SJSA1 (cell line): ENCODE measurements around the gene NR2E3. TPM values are rescaled to one million over a fixed set of nuclear protein-coding genes. Genes with fewer than 3 reads are reported as not detected.

Experiments
- DNase-seq, 2 experiments: peaks; one replicate each; pipeline ENCODE4 v3.0.0-alpha.2; 2015 to 2020; ENCODE audit warnings: low spot score in 2 of 2, low read depth in 1 of 2
- H3K27ac ChIP-seq: fragments of 250-450 bp; sonication (Bioruptor Pico); 2 replicates; pipeline ENCODE4 v1.5.1; 2020; ENCODE audit warnings: mild to moderate bottlenecking, moderate library complexity
- H3K27me3 ChIP-seq: fragments of 250-450 bp; sonication (Bioruptor Pico); replicated peaks from 2 replicates; pipeline ENCODE4 v1.5.1; 2020; ENCODE audit warnings: mild to moderate bottlenecking, moderate library complexity
- H3K36me3 ChIP-seq: fragments of 250-450 bp; sonication (Bioruptor Pico); 2 replicates; pipeline ENCODE4 v1.5.1; 2020; ENCODE audit warnings: mild to moderate bottlenecking
- H3K4me1 ChIP-seq: fragments of 250-450 bp; sonication (Bioruptor Pico); replicated peaks from 2 replicates; pipeline ENCODE4 v1.6.1; 2021; ENCODE audit warnings: mild to moderate bottlenecking
- H3K4me3 ChIP-seq: fragments of 250-450 bp; sonication (Bioruptor Pico); 2 replicates; pipeline ENCODE4 v1.5.1; 2020; ENCODE audit warnings: mild to moderate bottlenecking
- H3K9me3 ChIP-seq: fragments of 250-450 bp; sonication (Bioruptor Pico); replicated peaks from 2 replicates; pipeline ENCODE4 v1.5.1; 2020; ENCODE audit warnings: mild to moderate bottlenecking
- total RNA-seq: library from RNA; depleted of rRNA; stranded (reverse); fragments of >200 nt; shearing (Covaris generic); gene quantifications from 2 replicates; pipeline ENCODE4 v1.2.3, GENCODE V29; 2014

NR2E3 gene
- total RNA-seq, 1 experiment from 2014 or later: not detected

GRCh38 chr15:71802770-71803169, 7.6 kb upstream of the NR2E3 start:
- no peak for DNase-seq
- H3K9me3 ChIP-seq: no peaks in the 10 kb centered on the region
- H3K36me3 ChIP-seq: no peaks in the 10 kb centered on the region
- no peak overlapping the region for H3K4me3 ChIP-seq
- peaks cover 19% of the 10 kb centered on the region for H3K4me1 ChIP-seq
- H3K27ac ChIP-seq: no peak overlapping the region
- H3K27me3 ChIP-seq: no peaks in the 10 kb centered on the region

DNA sequence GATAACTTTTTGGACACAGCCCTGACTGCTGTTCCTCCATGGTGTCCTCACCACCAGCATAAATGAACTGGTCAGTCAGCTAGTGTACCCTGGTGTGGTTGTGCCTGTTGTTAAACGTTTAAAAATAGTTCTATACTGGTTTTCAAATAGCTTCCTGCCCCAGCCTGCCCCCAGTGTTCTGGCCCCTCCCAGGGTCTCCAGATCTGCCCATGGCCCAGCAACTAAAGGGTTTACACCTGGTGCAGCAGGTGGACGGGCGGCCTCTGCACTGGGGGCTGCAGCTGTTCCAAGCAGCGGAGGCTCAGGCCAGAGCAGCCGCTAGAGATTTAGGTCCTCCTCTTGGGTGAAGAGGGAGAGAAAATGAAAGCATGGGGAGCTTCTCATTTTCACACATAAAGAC, 6.1 kb upstream of the NR2E3 start:
- no peak for DNase-seq
- Histone ChIP-seq H3K4me1 (peaks cover 26% of the 10 kb centered on the region), H3K9me3 (no peaks in the 10 kb centered on the region), H3K36me3 (no peaks in the 10 kb centered on the region), H3K27me3 (no peaks in the 10 kb centered on the region), H3K4me3 (no peak overlapping the region), H3K27ac (no peak overlapping the region)

DNA sequence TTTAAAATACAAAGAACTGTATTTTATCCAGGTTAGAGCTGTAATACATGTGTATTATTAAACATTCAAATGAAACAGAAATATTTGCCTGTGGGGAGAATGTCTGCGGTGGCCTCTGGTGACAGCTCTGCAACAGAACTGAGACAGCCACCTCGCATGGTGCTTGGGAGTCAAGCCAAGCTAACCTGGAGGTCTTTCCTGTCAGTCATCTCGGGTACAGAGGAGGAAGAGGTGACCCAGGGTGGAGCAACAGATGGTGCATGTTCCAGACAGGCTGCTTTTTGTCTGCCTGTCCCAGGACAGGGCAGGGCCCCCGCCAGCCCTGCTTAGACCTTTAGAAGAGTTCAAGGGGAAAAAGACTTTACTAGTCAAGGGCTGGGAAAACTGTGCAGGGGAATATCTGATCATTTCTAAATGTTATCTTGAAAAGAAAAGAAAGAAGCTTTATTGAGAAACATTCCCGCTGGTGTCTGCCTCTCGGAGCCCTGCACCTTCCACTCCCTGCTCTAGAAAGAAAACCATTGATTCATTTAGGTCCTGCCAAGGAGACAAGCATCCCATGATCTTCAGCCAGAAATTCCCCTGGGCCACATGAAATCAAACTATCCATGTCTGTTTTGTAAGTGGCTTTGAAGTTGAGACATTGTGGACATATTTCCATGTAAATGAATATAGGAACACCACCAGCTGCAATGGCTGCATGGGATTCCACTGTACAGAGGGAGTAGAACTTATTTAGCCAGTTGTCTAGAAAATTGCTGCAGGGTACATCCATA, 5.5 kb upstream of the NR2E3 start:
- no peak for DNase-seq
- no peaks in the 10 kb centered on the region for H3K36me3 ChIP-seq
- peaks cover 26% of the 10 kb centered on the region for H3K4me1 ChIP-seq
- no peak overlapping the region for H3K4me3 ChIP-seq
- no peaks in the 10 kb centered on the region for H3K27me3 ChIP-seq
- H3K27ac ChIP-seq: no peak overlapping the region
- no peaks in the 10 kb centered on the region for H3K9me3 ChIP-seq

GRCh38 chr15:71806452-71806931, 3.9 kb upstream of the NR2E3 start:
- Histone ChIP-seq H3K36me3 (no peaks in the 10 kb centered on the region), H3K9me3 (no peaks in the 10 kb centered on the region), H3K4me1 (peaks cover 26% of the 10 kb centered on the region), H3K27ac (no peak overlapping the region), H3K27me3 (no peaks in the 10 kb centered on the region), H3K4me3 (no peak overlapping the region)
- DNase-seq: peak in 1 of 2 experiments; percentile 31

- H3K27me3 ChIP-seq: no peaks in the 10 kb centered on the region
- H3K36me3 ChIP-seq: no peaks in the 10 kb centered on the region
- H3K27ac ChIP-seq: no peak overlapping the region
- no peak for DNase-seq
- no peaks in the 10 kb centered on the region for H3K9me3 ChIP-seq
- H3K4me1 ChIP-seq: peaks cover 26% of the 10 kb centered on the region
- no peak overlapping the region for H3K4me3 ChIP-seq
These were observed 3.2 kb upstream of the NR2E3 start for GRCh38 chr15:71807125-71807629.

GRCh38 chr15:71807691-71808091, 2.7 kb upstream of the NR2E3 start:
- DNase-seq: peak in 1 of 2 experiments; percentile 14
- Histone ChIP-seq H3K27me3 (no peaks in the 10 kb centered on the region), H3K27ac (no peak overlapping the region), H3K4me1 (peaks cover 26% of the 10 kb centered on the region), H3K4me3 (no peak overlapping the region), H3K9me3 (no peaks in the 10 kb centered on the region), H3K36me3 (no peaks in the 10 kb centered on the region)

DNA sequence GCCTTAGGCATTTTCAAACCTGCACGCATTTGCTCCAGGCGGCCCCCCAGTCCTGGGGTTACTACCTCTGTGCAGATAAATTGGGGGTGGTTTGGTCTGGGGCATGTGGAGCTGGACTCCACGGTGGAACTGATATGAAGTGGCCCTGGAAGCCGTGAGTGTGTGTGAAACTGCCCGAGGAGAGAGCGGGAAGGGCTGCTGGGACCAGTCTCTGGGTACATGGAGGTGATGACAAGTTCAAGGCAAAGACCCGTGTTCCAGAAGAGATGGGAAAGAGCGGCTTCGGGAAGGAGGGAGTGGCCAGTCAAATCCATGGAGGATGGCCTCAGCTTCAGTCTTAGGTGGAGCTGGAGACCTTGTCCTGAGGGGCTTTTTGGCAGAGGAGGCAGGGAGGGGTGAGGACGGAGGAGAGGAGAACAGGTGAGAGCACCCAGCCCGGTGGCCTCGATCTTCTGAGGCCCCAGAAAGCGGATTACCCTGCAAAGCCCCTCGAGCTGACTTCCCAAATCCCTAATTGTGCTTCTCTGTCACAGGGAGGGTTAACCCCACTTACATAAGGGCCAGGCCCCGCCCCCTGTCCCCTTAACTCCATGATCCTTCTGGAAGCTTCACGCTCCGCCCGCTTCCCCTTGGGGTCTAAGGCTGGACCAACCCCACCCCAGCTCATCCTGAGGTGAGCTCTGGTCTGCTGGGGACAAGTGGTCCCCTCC, 1.9 kb upstream of the NR2E3 start:
- DNase-seq: peak in 1 of 2 experiments; percentile 22
- no peak overlapping the region for H3K27ac ChIP-seq
- H3K36me3 ChIP-seq: no peaks in the 10 kb centered on the region
- H3K9me3 ChIP-seq: no peaks in the 10 kb centered on the region
- no peak overlapping the region for H3K4me3 ChIP-seq
- H3K27me3 ChIP-seq: no peaks in the 10 kb centered on the region
- H3K4me1 ChIP-seq: peaks cover 26% of the 10 kb centered on the region

GRCh38 chr15:71809346-71809745, 1.0 kb upstream of the NR2E3 start:
- Histone ChIP-seq H3K27me3 (no peaks in the 10 kb centered on the region), H3K27ac (no peak overlapping the region), H3K9me3 (no peaks in the 10 kb centered on the region), H3K4me3 (no peak overlapping the region), H3K4me1 (peaks cover 26% of the 10 kb centered on the region), H3K36me3 (no peaks in the 10 kb centered on the region)
- peak in 1 of 2 experiments; percentile 33 for DNase-seq

GRCh38 chr15:71811036-71811736, 832 bp downstream of the NR2E3 start:
- Histone ChIP-seq H3K4me1 (peaks cover 23% of the 10 kb centered on the region), H3K36me3 (no peaks in the 10 kb centered on the region), H3K27me3 (no peaks in the 10 kb centered on the region), H3K9me3 (no peaks in the 10 kb centered on the region), H3K27ac (no peak overlapping the region), H3K4me3 (no peak overlapping the region)
- DNase-seq: no peak

DNA sequence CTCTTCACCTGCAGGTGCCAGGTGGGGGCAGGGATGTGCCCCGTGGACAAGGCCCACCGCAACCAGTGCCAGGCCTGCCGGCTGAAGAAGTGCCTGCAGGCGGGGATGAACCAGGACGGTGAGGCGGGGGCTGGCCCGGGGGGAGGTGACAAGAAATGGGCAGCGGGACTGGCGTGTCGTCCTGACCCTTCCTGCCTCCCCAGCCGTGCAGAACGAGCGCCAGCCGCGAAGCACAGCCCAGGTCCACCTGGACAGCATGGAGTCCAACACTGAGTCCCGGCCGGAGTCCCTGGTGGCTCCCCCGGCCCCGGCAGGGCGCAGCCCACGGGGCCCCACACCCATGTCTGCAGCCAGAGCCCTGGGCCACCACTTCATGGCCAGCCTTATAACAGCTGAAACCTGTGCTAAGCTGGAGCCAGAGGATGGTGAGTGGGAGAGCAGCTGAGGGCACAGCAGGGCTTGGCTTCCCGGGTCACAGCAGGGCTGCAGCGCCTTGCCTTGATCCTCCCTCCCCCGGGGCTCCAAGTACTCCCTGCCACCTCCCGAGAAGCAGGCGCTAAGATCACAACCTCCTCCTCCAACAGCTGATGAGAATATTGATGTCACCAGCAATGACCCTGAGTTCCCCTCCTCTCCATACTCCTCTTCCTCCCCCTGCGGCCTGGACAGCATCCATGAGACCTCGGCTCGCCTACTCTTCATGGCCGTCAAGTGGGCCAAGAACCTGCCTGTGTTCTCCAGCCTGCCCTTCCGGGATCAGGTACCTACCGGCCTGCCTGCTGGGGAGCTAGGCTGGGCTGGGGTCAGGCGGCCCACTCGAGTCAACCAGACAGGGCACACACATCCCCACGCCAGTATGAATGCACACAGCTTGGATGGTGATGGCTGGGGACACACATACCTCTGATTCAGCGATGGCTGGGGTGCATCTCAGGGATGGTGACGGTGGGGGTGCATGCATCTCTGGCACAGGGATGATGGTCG, 1.7 kb downstream of the NR2E3 start:
- H3K27ac ChIP-seq: no peak overlapping the region
- H3K9me3 ChIP-seq: no peaks in the 10 kb centered on the region
- H3K36me3 ChIP-seq: no peaks in the 10 kb centered on the region
- no peak overlapping the region for H3K4me3 ChIP-seq
- H3K27me3 ChIP-seq: no peaks in the 10 kb centered on the region
- DNase-seq: no peak
- H3K4me1 ChIP-seq: peaks cover 14% of the 10 kb centered on the region

- H3K27ac ChIP-seq: no peak overlapping the region
- H3K9me3 ChIP-seq: no peaks in the 10 kb centered on the region
- H3K4me1 ChIP-seq: peaks cover 3% of the 10 kb centered on the region
- no peak overlapping the region for H3K4me3 ChIP-seq
- H3K27me3 ChIP-seq: no peaks in the 10 kb centered on the region
- no peaks in the 10 kb centered on the region for H3K36me3 ChIP-seq
- no peak for DNase-seq
These were observed 2.8 kb downstream of the NR2E3 start for GRCh38 chr15:71812966-71813722.

DNA sequence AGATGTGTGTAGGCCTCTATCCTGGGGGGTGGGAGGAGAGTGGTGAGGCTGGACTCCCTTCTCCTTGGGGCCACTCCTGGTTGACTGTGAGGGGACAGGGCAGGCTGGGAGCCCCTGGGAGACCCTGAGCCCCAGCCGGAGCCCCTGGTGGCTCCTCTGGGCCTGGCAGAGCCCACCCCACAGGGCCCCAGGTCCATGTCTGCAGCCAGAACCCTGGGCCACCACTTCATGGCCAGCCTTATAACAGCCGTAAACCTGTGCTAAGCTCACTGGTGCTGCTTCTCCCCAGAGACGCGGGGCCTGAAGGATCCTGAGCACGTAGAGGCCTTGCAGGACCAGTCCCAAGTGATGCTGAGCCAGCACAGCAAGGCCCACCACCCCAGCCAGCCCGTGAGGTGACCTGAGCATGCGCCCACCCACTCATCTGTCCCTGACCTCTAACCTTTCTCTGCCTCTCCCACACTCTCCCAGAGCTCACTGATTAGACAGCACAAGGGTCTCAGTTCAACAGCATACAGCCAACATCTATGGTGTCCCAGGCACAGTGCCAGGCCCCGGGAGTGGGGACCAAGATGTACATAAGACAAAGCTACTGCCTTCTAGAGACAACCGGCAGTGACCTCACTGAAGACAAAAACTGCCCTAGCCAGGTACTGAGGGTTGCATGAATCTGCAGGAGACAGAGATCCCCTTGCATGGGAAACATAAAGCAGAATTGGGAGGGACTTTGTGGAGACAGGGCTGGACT, 3.5 kb downstream of the NR2E3 start:
- no peak overlapping the region for H3K4me3 ChIP-seq
- no peaks in the 10 kb centered on the region for H3K27me3 ChIP-seq
- H3K4me1 ChIP-seq: no peaks in the 10 kb centered on the region
- no peak for DNase-seq
- H3K36me3 ChIP-seq: no peaks in the 10 kb centered on the region
- no peaks in the 10 kb centered on the region for H3K9me3 ChIP-seq
- no peak overlapping the region for H3K27ac ChIP-seq
